HepG2 (cell line): ENCODE results near the gene CHEK2. TPM values are rescaled to one million over a fixed set of nuclear protein-coding genes. Genes with fewer than 3 reads are reported as not detected.
A peak's percentile ranks its signal among the peaks of the same experiment; 100 is the strongest.

Experiments used
- ATAC-seq: fragments of 200-7000 bp; cut with Tn5 transposase; 3 replicates; pipeline ENCODE4 v1.9.1; 2020; ENCODE audit warnings: mild to moderate bottlenecking, moderate library complexity
- BruUV-seq: library from RNA; stranded (reverse); fragments of 400-500 nt; replicated peaks from 2 replicates; lab custom pipeline; 2021; lab: Mats Ljungman, UMichigan
- CTCF ChIA-PET: fragments of 300-600 bp; formaldehyde crosslinking; extraction: SDS; loops from one replicate; lab custom pipeline; 2021; ENCODE audit warnings: low total read pairs, inconsistent platforms, low intra/inter-chr PET ratio; lab: Yijun Ruan, JAX
- POLR2A ChIA-PET: fragments of 350-600 bp; sonication (Branson Sonifier 250); formaldehyde crosslinking; loops from one replicate; lab custom pipeline; 2020; ENCODE audit warnings: antibody characterized with exemption, inconsistent platforms; lab: Yijun Ruan, JAX
- DNase-seq: peaks from one replicate; pipeline ENCODE4 v3.0.0-alpha.2; 2015; ENCODE audit warnings: low spot score
- FAIRE-seq: peaks from 3 replicates; lab custom pipeline; 2011; peaks lifted over from hg19 to GRCh38; lab: Jason Lieb, UNC
- H2AFZ ChIP-seq: one replicate; pipeline ENCODE4 v1.6.1; 2011; ENCODE audit warnings: low read length, inconsistent platforms
- H3K27ac ChIP-seq: fragments of 300-600 bp; 3 replicates; pipeline ENCODE4 v1.8.0; 2011; ENCODE audit warnings: mixed run types, mild to moderate bottlenecking, mixed read lengths, low read length, inconsistent platforms; ENCODE audit not compliant: insufficient read depth; ENCODE audit errors: extremely low read length
- H3K27me3 ChIP-seq, 2 experiments: fragments of 200-600 bp in 1 of 2; 2 replicates in 1 of 2; 3 replicates in 1 of 2; pipeline versions ENCODE4 v1.6.0 to v1.8.0; 2011; ENCODE audit warnings: low read length in 2 of 2, mild to moderate bottlenecking in 2 of 2, moderate library complexity in 2 of 2, inconsistent platforms in 1 of 2; ENCODE audit not compliant: insufficient read depth in 2 of 2, control insufficient read depth in 1 of 2
- H3K36me3 ChIP-seq, 2 experiments: fragments of 200-600 bp in 1 of 2; replicated peaks in 1 of 2; 2 replicates in 1 of 2; 3 replicates in 1 of 2; pipeline versions ENCODE4 v1.5.1 to v1.8.0; 2011; ENCODE audit warnings: low read length in 2 of 2, inconsistent platforms in 1 of 2; ENCODE audit not compliant: insufficient read depth in 2 of 2, control insufficient read depth in 1 of 2
- H3K4me1 ChIP-seq: 2 replicates; pipeline ENCODE4 v1.5.1; 2012; ENCODE audit warnings: low read length, inconsistent platforms; ENCODE audit not compliant: insufficient read depth
- H3K4me2 ChIP-seq: 2 replicates; pipeline ENCODE4 v1.6.0; 2011; ENCODE audit warnings: low read depth, low read length, inconsistent platforms
- H3K4me3 ChIP-seq, 3 experiments: fragments of 200-600 bp in 1 of 3; sonication (generic), shearing (Covaris generic) in 1 of 3; replicated peaks in 1 of 3; 2 replicates each; pipeline ENCODE4 v1.5.1; 2011 to 2016; ENCODE audit warnings: low read length in 3 of 3, inconsistent platforms in 2 of 3, low read depth in 2 of 3, mild to moderate bottlenecking in 2 of 3, control low read depth in 1 of 3, mixed read lengths in 1 of 3; ENCODE audit not compliant: insufficient read depth in 1 of 3
- H3K79me2 ChIP-seq: one replicate; pipeline ENCODE4 v1.6.1; 2011; ENCODE audit warnings: low read length, inconsistent platforms; ENCODE audit not compliant: insufficient read depth
- H3K9ac ChIP-seq: 2 replicates; pipeline ENCODE4 v1.6.0; 2011; ENCODE audit warnings: mild to moderate bottlenecking, low read depth, low read length, inconsistent platforms; ENCODE audit not compliant: insufficient read depth
- H3K9me3 ChIP-seq: 2 replicates; pipeline ENCODE4 v1.5.1; 2012; ENCODE audit warnings: mild to moderate bottlenecking, low read length
- H4K20me1 ChIP-seq: 2 replicates; pipeline ENCODE4 v1.6.0; 2011; ENCODE audit warnings: inconsistent platforms, mild to moderate bottlenecking, low read length, moderate library complexity; ENCODE audit not compliant: insufficient read depth
- MZF1 ChIP-seq: sonication (generic); formaldehyde crosslinking; IDR thresholded peaks from 2 replicates; pipeline ENCODE4 v1.8.1; 2023; ENCODE audit warnings: mild to moderate bottlenecking, missing genetic modification reagents, borderline replicate concordance
- PHF21A ChIP-seq: sonication (generic); formaldehyde crosslinking; IDR thresholded peaks from 2 replicates; pipeline ENCODE4 v1.5.0; 2020; ENCODE audit warnings: mild to moderate bottlenecking, missing genetic modification reagents
- RARA ChIP-seq: IDR thresholded peaks from 2 replicates; pipeline ENCODE4 v1.6.1; 2016; ENCODE audit warnings: missing genetic modification reagents, missing compliant biosample characterization
- SAP130 ChIP-seq: IDR thresholded peaks from 2 replicates; pipeline ENCODE4 v1.6.1; 2016; ENCODE audit warnings: low read depth
- SMAD1 ChIP-seq: sonication (generic); formaldehyde crosslinking; IDR thresholded peaks from 2 replicates; pipeline ENCODE4 v1.4.0; 2020; ENCODE audit warnings: missing genetic modification reagents, low read depth, mild to moderate bottlenecking, borderline replicate concordance
- TGIF2 ChIP-seq: IDR thresholded peaks from 2 replicates; pipeline ENCODE4 v1.6.1; 2016; ENCODE audit warnings: control low read depth, missing compliant biosample characterization
- ZNF33B ChIP-seq: sonication (generic); formaldehyde crosslinking; IDR thresholded peaks from 2 replicates; pipeline ENCODE4 v1.5.1; 2020; ENCODE audit warnings: mild to moderate bottlenecking, missing genetic modification reagents
- ZNF598 ChIP-seq: sonication (generic); formaldehyde crosslinking; IDR thresholded peaks from 2 replicates; pipeline ENCODE4 v1.5.1; 2020; ENCODE audit warnings: mild to moderate bottlenecking, missing genetic modification reagents, borderline replicate concordance
- ZSCAN25 ChIP-seq: sonication (generic); formaldehyde crosslinking; IDR thresholded peaks from 2 replicates; pipeline ENCODE4 v1.8.0; 2022; ENCODE audit warnings: mild to moderate bottlenecking, missing genetic modification reagents
- WGBS: methylation state at CpG from one replicate; pipeline ENCODE4 v1.1.6; 2017; ENCODE audit warnings: low lambda C conversion rate; 5-methylcytosine and 5-hydroxymethylcytosine counted together
- in situ Hi-C: cut with HindIII; loops from 2 replicates; pipeline ENCODE4 v1.10.0; 2017; ENCODE audit warnings: low pct_unique_long_range_greater_than_20kb; ENCODE audit not compliant: extremely low pct_ligation_motif_present
- intact Hi-C: fragments of 100-400 bp; cut with micrococcal nuclease; formaldehyde crosslinking; loops from one replicate; pipeline ENCODE4 v1.10.0; 2022; ENCODE audit not compliant: unreplicated experiment
- polyA plus RNA-seq, 8 experiments: library from polyadenylated mRNA; depleted of rRNA in 3 of 8; stranded (reverse) in 7 of 8; unstranded in 1 of 8; fragments of >200 nt; fragmentation: Illumina TruSeq in 4 of 8; extraction: Trizol in 4 of 8; gene quantifications; 2 replicates each; pipeline versions ENCODE4 v1.2.1 to v1.2.3, GENCODE V29; 2011 to 2016; ENCODE audit warnings: low read depth in 4 of 8, missing spikeins in 1 of 8, mixed read lengths in 1 of 8; ENCODE audit not compliant: insufficient read depth in 1 of 8
- total RNA-seq, 5 experiments: library from RNA; depleted of rRNA; stranded (reverse); fragments of >200 nt; fragmentation: Illumina TruSeq; extraction: Trizol; gene quantifications; 2 replicates each; pipeline ENCODE4 v1.2.3, GENCODE V29; 2016; ENCODE audit warnings: low read depth in 1 of 5
- TF ChIP-seq, protein P1 (sequence below): sonication (generic); formaldehyde crosslinking; IDR thresholded peaks from 2 replicates; pipeline ENCODE4 v1.8.1; 2023; ENCODE audit warnings: mild to moderate bottlenecking, missing genetic modification reagents
- TF ChIP-seq, protein P2 (sequence below): sonication (generic); formaldehyde crosslinking; IDR thresholded peaks from 2 replicates; pipeline ENCODE4 v1.4.0; 2020; ENCODE audit warnings: missing genetic modification reagents, borderline replicate concordance
- TF ChIP-seq, protein P3 (sequence below): sonication (generic); formaldehyde crosslinking; IDR thresholded peaks from 2 replicates; pipeline ENCODE4 v1.5.1; 2020; ENCODE audit warnings: mild to moderate bottlenecking, missing genetic modification reagents, borderline replicate concordance

CHEK2 gene
- total and polyA plus RNA-seq, 2 of the 13 experiments (the other 11 are each of a cell fraction or from before 2014, with no cell fraction given) = 27.0 to 40.5 TPM

DNA sequence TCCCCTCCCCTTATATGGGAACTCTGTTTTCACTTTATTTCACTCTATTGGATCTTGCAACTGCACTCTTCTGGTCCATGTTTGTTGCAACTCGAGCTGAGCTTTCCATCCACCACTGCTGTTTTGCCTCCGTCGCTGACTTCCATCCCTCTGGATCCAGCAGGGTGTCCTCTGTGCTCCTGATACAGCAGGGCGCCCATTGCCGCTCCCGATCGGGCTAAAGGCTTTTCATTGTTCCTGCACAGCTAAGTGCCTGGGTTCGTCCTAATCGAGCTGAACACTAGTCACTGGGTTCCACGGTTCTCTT lies 19.8 kb upstream of the CHEK2 start:
- no peaks in the 10 kb centered on the region for H3K27me3 ChIP-seq
- intact Hi-C loops (no loop called here), in situ Hi-C loops (no loop called here)
- FAIRE-seq (no peak), DNase-seq (no peak), ATAC-seq (no peak)
- CTCF ChIA-PET = no interaction called here
- no TSS peak for BruUV-seq
- TF ChIP-seq SMAD1 (CRISPR knock-in tag) (no peak), PHF21A (no peak), ZSCAN25 (CRISPR knock-in tag) (no peak), MZF1 (CRISPR knock-in tag) (no peak), RARA (CRISPR knock-in tag) (no peak), TGIF2 (CRISPR knock-in tag) (no peak), ZNF33B (CRISPR knock-in tag) (no peak)
- H4K20me1 ChIP-seq = no peaks in the 10 kb centered on the region
- H3K9me3 ChIP-seq = no peaks in the 10 kb centered on the region
- H3K27ac ChIP-seq = no peak overlapping the region
- POLR2A ChIA-PET = interaction anchor here (1.3 to 1.6 kb wide), 4 partner anchors 13 to 82 kb away, joined by 3 to 4 read pairs (median 4); partner anchors contain the start of genes TTC28 and XBP1
- H3K4me2 ChIP-seq = no peak overlapping the region
- no peaks in the 10 kb centered on the region for H3K79me2 ChIP-seq
- no peak overlapping the region for H2AFZ ChIP-seq
- no peak overlapping the region for H3K9ac ChIP-seq
- no peak overlapping the region for H3K4me3 ChIP-seq
- H3K36me3 ChIP-seq = 0 out of 5 replicates have a peak, but pooled peaks cover 0 to 3% of the 10 kb centered on the region in 2 experiments
- H3K4me1 ChIP-seq = peaks cover 18% of the 10 kb centered on the region
- WGBS = 98% methylated on average over 10 of the region's 10 CpGs

DNA sequence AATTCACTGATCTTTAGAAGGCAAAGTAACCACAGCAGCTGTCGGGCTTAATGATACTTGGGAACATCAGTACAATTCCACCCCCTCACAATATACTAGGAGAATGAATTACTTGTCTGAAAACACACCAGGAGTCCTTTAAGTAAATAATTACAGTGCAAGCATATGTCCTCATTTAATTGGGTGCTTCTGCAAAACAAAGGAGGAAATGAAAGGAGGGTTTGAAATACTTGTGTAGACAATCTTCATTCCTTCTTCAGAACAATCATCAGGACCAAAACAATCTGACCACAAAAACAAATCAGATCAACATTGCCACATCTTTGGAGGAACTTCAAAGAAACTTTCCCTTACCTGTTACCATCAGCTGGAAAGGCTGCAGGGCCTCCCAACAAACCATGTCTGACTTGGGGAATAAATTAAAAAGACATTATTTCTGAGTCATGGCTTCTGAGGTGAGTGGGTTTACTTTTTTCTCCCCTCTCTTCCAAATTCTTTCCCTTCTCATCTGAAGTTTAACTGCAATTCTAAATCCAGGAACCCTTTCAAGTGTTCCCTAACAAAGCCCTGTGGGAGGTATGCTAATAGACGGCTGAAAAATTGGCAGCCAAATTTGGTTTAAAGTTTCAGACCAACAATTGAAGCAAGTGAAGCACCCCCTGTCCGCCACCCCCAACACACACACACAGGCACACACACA lies 18.4 kb upstream of the CHEK2 start:
- peaks cover 18% of the 10 kb centered on the region for H3K4me1 ChIP-seq
- no peak overlapping the region for H2AFZ ChIP-seq
- peak overlapping the region; percentile 58 for H3K4me2 ChIP-seq
- ChIA-PET CTCF (no interaction called here), POLR2A (interaction anchor here (0.7 to 1.4 kb wide), 3 partner anchors 14 to 442 kb away, joined by 3 to 4 read pairs (median 3); partner anchors contain the start of gene XBP1)
- H4K20me1 ChIP-seq = no peaks in the 10 kb centered on the region
- DNase-seq (peak; percentile 96), ATAC-seq (peak; percentile 83), FAIRE-seq (peak; percentile 83)
- no TSS peak for BruUV-seq
- peak overlapping the region; percentile 31; the same call in 1 of the 2 replicates for H3K9ac ChIP-seq
- H3K36me3 ChIP-seq = 0 out of 5 replicates have a peak, but pooled peaks cover 0 to 3% of the 10 kb centered on the region in 2 experiments
- intact Hi-C loops = no loop called here
- in situ Hi-C loops = no loop called here
- no peaks in the 10 kb centered on the region for H3K27me3 ChIP-seq
- WGBS = 48% methylated on average over 3 of the region's 3 CpGs
- no peaks in the 10 kb centered on the region for H3K79me2 ChIP-seq
- H3K4me3 ChIP-seq = peak overlapping the region in 1 of 3 experiments; percentile 15; a peak in 1 of 6 replicates
- peak overlapping the region; percentile 39 for H3K27ac ChIP-seq
- no peaks in the 10 kb centered on the region for H3K9me3 ChIP-seq
- TF ChIP-seq, protein P1, sequence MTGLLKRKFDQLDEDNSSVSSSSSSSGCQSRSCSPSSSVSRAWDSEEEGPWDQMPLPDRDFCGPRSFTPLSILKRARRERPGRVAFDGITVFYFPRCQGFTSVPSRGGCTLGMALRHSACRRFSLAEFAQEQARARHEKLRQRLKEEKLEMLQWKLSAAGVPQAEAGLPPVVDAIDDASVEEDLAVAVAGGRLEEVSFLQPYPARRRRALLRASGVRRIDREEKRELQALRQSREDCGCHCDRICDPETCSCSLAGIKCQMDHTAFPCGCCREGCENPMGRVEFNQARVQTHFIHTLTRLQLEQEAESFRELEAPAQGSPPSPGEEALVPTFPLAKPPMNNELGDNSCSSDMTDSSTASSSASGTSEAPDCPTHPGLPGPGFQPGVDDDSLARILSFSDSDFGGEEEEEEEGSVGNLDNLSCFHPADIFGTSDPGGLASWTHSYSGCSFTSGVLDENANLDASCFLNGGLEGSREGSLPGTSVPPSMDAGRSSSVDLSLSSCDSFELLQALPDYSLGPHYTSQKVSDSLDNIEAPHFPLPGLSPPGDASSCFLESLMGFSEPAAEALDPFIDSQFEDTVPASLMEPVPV = no peak
- TF ChIP-seq ZNF598 (CRISPR knock-in tag) (no peak), SAP130 (CRISPR knock-in tag) (peak; percentile 76)
- TF ChIP-seq, protein P2, sequence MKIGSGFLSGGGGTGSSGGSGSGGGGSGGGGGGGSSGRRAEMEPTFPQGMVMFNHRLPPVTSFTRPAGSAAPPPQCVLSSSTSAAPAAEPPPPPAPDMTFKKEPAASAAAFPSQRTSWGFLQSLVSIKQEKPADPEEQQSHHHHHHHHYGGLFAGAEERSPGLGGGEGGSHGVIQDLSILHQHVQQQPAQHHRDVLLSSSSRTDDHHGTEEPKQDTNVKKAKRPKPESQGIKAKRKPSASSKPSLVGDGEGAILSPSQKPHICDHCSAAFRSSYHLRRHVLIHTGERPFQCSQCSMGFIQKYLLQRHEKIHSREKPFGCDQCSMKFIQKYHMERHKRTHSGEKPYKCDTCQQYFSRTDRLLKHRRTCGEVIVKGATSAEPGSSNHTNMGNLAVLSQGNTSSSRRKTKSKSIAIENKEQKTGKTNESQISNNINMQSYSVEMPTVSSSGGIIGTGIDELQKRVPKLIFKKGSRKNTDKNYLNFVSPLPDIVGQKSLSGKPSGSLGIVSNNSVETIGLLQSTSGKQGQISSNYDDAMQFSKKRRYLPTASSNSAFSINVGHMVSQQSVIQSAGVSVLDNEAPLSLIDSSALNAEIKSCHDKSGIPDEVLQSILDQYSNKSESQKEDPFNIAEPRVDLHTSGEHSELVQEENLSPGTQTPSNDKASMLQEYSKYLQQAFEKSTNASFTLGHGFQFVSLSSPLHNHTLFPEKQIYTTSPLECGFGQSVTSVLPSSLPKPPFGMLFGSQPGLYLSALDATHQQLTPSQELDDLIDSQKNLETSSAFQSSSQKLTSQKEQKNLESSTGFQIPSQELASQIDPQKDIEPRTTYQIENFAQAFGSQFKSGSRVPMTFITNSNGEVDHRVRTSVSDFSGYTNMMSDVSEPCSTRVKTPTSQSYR (CRISPR knock-in tag) = peak; percentile 45; the same call in 1 of the 2 replicates
- TF ChIP-seq, protein P3, sequence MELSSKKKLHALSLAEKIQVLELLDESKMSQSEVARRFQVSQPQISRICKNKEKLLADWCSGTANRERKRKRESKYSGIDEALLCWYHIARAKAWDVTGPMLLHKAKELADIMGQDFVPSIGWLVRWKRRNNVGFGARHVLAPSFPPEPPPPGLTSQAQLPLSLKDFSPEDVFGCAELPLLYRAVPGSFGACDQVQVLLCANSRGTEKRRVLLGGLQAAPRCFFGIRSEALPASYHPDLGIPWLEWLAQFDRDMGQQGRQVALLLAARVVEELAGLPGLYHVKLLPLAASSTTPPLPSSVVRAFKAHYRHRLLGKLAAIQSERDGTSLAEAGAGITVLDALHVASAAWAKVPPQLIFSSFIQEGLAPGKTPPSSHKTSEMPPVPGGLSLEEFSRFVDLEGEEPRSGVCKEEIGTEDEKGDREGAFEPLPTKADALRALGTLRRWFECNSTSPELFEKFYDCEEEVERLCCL (CRISPR knock-in tag) = no peak
